BLaER1 (cell line): ENCODE data around the gene ZFYVE1.

Source experiments
- H3K27ac ChIP-seq: shearing (Covaris generic); formaldehyde crosslinking; 2 replicates; pipeline ENCODE4 v1.8.1; 2022
- H3K27me3 ChIP-seq: shearing (Covaris generic); formaldehyde crosslinking; 2 replicates; pipeline ENCODE4 v1.8.1; 2022
- H3K36me3 ChIP-seq: shearing (Covaris generic); formaldehyde crosslinking; 2 replicates; pipeline ENCODE4 v1.8.1; 2022
- H3K4me1 ChIP-seq: shearing (Covaris generic); formaldehyde crosslinking; 2 replicates; pipeline ENCODE4 v1.8.1; 2022
- H3K4me2 ChIP-seq: shearing (Covaris generic); formaldehyde crosslinking; 2 replicates; pipeline ENCODE4 v1.8.1; 2022
- H3K4me3 ChIP-seq: shearing (Covaris generic); formaldehyde crosslinking; 2 replicates; pipeline ENCODE4 v1.8.1; 2022
- H3K9ac ChIP-seq: shearing (Covaris generic); formaldehyde crosslinking; 2 replicates; pipeline ENCODE4 v1.8.1; 2022
- H3K9me3 ChIP-seq: shearing (Covaris generic); formaldehyde crosslinking; 2 replicates; pipeline ENCODE4 v1.8.1; 2022
- H4K20me1 ChIP-seq: shearing (Covaris generic); formaldehyde crosslinking; 2 replicates; pipeline ENCODE4 v1.8.1; 2022
- Cebpa-rat ChIP-seq: shearing (Covaris generic); IDR thresholded peaks from 2 replicates; pipeline ENCODE4 v1.8.1; 2022

Gene ZFYVE1

DNA sequence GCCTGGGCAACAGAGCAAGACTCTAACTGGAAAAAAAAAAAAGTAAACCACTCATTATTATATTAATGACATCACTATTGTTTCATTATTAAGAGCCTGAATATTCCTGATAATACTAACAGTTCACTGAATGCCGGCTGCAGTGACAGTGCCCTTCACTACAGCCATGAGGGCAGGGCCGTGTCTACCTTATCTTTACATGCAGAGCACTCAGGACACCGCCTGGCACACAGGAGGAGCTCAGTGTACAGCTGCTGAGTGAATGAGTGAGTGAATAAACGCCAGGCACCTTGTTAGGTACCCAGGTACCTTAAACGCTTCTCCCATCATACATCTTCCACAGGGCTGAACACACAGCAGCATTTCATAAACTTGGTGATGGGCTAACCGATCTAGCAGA is 23.2 kb downstream of the ZFYVE1 start:
- no peaks in the 10 kb centered on the region for H3K27me3 ChIP-seq
- peaks cover 85% of the 10 kb centered on the region for H3K36me3 ChIP-seq
- no peak overlapping the region for H3K4me3 ChIP-seq
- no peak overlapping the region for H3K4me2 ChIP-seq
- H4K20me1 ChIP-seq, result peaks cover 100% of the 10 kb centered on the region
- no peak overlapping the region for H3K27ac ChIP-seq
- H3K9ac ChIP-seq, result no peak overlapping the region
- H3K9me3 ChIP-seq, result peaks cover under 1% of the 10 kb centered on the region; the same call in 1 of the 2 replicates
- no peaks in the 10 kb centered on the region for H3K4me1 ChIP-seq
- no peak for TF ChIP-seq Cebpa-rat

DNA sequence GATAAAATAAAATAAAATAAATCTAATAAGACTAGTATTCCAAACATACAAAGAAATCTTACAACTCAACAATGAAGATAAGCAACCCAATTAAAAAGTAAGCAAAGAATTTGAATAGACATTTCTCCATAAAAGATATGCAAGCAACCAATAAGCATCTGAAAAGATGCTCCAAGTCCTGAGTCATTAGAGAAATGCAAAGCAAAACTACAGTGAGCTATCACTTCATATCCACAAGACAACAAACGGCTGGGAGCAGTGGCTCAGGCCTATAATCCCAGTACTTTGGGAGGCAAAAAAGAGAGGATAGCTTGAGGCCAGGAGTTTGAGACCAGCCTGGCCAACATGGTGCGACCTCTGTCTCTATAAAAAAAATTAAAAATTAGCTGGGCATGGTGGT is 26.8 kb downstream of the ZFYVE1 start:
- H3K27ac ChIP-seq, result no peak overlapping the region
- no peak overlapping the region for H3K9ac ChIP-seq
- no peaks in the 10 kb centered on the region for H3K9me3 ChIP-seq
- H3K27me3 ChIP-seq, result no peaks in the 10 kb centered on the region
- no peaks in the 10 kb centered on the region for H3K4me1 ChIP-seq
- no peak overlapping the region for H3K4me3 ChIP-seq
- no peak for TF ChIP-seq Cebpa-rat
- H3K36me3 ChIP-seq, result peaks cover 86% of the 10 kb centered on the region
- peaks cover 91% of the 10 kb centered on the region for H4K20me1 ChIP-seq
- H3K4me2 ChIP-seq, result no peak overlapping the region

DNA sequence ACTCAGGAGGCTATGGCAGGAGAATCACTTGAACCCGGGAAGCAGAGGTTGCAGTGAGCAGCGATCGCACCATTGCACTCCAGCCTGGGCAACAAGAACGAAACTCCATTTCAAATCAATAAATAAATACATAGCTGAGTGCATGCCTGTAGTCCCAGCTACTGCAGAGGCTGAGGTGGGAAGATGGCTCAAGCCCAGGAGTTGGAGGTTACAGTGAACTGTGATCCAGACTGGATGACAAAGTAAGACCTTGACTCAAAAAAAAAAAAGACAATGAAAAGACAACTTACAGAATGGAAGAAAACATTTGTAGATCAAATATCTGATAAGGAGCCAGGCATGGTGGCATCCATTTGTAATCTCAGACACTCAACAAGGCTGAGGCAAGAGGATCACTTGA is 27.6 kb downstream of the ZFYVE1 start:
- TF ChIP-seq Cebpa-rat, result no peak
- no peak overlapping the region for H3K4me2 ChIP-seq
- H3K27me3 ChIP-seq, result no peaks in the 10 kb centered on the region
- H4K20me1 ChIP-seq, result peaks cover 84% of the 10 kb centered on the region
- H3K36me3 ChIP-seq, result peaks cover 85% of the 10 kb centered on the region
- no peak overlapping the region for H3K9ac ChIP-seq
- H3K9me3 ChIP-seq, result no peaks in the 10 kb centered on the region
- no peak overlapping the region for H3K4me3 ChIP-seq
- H3K4me1 ChIP-seq, result no peaks in the 10 kb centered on the region
- H3K27ac ChIP-seq, result no peak overlapping the region

DNA sequence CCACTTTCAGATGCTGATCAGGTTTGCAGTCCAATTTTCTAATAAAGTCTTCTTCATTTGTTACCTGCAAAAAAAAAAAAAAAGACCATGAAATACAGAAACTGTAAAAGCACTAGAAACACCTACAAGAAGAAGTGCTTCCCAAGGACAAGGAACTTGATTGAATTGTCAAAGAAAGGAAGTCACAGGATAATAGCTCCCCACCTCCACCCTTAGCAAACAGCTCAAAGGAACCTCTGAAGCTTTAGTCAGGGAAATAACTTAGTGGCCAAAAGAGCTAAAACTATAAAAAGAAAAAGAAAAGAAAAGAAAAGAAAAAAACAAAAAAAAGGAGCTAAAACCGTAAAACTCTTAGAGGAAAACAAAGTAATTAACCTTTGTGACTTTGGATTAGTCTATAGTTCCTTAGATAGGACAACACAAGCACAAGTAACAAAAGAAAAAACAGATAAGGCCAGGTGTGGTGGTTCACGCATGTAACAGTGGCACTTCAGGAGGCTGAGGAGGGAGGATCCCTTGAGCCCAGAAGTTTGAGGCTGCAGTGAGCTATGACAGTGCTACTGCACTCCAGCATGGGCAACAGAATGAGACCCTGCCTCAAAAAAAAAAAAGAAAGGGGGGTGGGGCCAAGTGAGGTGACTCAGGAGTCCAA is 28.5 kb downstream of the ZFYVE1 start:
- Histone ChIP-seq H3K27me3 (no peaks in the 10 kb centered on the region), H3K36me3 (peaks cover 85% of the 10 kb centered on the region), H3K4me3 (no peak overlapping the region), H3K27ac (no peak overlapping the region), H3K4me1 (no peaks in the 10 kb centered on the region), H3K9ac (no peak overlapping the region), H4K20me1 (peaks cover 74% of the 10 kb centered on the region), H3K4me2 (no peak overlapping the region), H3K9me3 (no peaks in the 10 kb centered on the region)
- TF ChIP-seq Cebpa-rat, result no peak

DNA sequence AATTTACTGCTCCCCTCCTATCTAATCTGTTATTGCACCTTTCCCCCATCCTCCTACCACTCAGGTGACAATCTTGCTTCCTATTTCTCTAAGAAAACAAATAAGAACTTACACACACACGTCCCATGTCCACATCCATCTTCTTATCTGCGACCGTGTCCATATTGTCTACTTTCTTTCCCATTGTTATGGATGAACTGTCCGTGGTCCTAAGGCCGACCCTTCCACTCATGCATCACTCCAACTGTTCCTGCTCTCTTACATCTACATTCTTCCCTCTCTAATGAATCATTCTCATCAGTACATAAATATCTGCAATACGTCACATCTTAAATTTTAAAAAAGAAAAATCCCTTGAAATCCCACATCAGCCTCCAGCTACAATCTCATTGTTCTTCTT is 30.0 kb downstream of the ZFYVE1 start:
- no peaks in the 10 kb centered on the region for H3K4me1 ChIP-seq
- H3K4me2 ChIP-seq, result no peak overlapping the region
- H3K27ac ChIP-seq, result no peak overlapping the region
- no peak overlapping the region for H3K9ac ChIP-seq
- peaks cover 60% of the 10 kb centered on the region for H4K20me1 ChIP-seq
- no peaks in the 10 kb centered on the region for H3K27me3 ChIP-seq
- H3K36me3 ChIP-seq, result peaks cover 92% of the 10 kb centered on the region
- no peak for TF ChIP-seq Cebpa-rat
- no peaks in the 10 kb centered on the region for H3K9me3 ChIP-seq
- no peak overlapping the region for H3K4me3 ChIP-seq

DNA sequence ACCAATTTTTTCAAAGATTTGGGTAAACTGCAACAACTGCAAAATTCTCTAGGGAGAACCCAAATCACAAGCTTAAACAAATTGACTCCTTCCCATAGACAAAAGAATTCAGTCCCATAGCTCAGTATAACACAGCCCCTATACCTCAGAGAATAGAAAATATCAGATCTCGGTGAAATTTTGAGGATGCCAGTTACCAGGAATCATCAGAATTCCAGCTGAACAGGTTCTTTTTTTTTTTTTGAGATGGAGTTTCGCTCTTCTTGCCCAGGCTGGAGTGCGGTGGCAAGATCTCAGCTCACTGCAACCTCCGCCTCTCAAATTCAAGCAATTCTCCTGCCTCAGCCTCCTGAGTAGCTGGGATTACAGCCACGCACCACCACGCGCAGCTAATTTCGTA is 36.7 kb downstream of the ZFYVE1 start:
- no peaks in the 10 kb centered on the region for H3K9me3 ChIP-seq
- no peaks in the 10 kb centered on the region for H3K4me1 ChIP-seq

DNA sequence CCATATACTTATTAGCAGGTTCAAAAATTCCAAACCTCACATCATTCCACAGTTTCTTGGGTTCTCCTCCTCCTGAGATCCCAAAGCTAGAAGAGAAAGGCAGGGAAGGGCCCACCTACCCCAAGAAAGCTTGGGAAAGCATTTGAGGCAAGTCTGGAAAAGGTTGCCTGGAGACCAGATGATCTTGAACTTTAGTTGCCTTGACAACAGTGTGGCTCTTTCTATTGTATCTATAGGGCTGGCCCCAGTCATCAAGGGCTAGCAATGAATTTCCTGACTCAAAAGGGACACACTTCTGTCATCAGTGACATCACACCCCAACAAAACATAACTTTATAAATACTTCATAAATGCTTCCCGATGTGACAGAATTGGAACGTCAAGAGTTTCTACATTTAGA is 40.0 kb downstream of the ZFYVE1 start:
- Histone ChIP-seq H3K36me3 (peaks cover 82% of the 10 kb centered on the region), H3K27me3 (no peaks in the 10 kb centered on the region), H3K4me2 (no peak overlapping the region), H3K4me3 (no peak overlapping the region), H3K9ac (no peak overlapping the region), H3K4me1 (no peaks in the 10 kb centered on the region), H4K20me1 (peaks cover 7% of the 10 kb centered on the region; the same call in 1 of the 2 replicates), H3K27ac (no peak overlapping the region), H3K9me3 (no peaks in the 10 kb centered on the region)
- TF ChIP-seq Cebpa-rat, result no peak

More for the DNA sequence above, 36.7 kb downstream of the ZFYVE1 start:
- no peak overlapping the region for H3K27ac ChIP-seq
- peaks cover 7% of the 10 kb centered on the region for H4K20me1 ChIP-seq
- no peak overlapping the region for H3K4me3 ChIP-seq
- no peak overlapping the region for H3K4me2 ChIP-seq
- TF ChIP-seq Cebpa-rat, result no peak
- H3K36me3 ChIP-seq, result peaks cover 87% of the 10 kb centered on the region
- no peaks in the 10 kb centered on the region for H3K27me3 ChIP-seq
- H3K9ac ChIP-seq, result no peak overlapping the region

DNA sequence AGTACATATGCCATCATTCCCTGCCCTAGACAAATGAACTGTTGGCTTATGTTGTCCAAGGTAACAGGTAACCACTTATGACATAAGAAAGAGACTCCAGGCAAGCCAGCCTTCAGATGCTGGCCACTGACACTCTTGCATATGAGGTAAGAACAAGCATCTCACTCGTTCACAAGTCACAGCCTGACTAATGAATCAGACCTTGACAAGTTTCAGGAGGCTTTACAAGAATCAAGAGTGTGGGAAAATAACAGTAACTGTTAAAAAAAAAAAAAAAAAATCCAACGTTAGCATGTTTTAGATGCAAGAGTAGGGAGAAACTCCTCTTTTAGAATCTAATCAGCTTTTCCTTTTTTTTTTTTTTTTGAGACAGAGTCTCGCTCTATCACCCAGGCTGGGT is 40.7 kb downstream of the ZFYVE1 start:
- Histone ChIP-seq H3K4me3 (no peak overlapping the region), H3K4me1 (no peaks in the 10 kb centered on the region), H3K4me2 (no peak overlapping the region), H3K9ac (no peak overlapping the region), H3K36me3 (peaks cover 82% of the 10 kb centered on the region), H3K27me3 (no peaks in the 10 kb centered on the region), H3K9me3 (no peaks in the 10 kb centered on the region), H3K27ac (no peak overlapping the region), H4K20me1 (peaks cover 14% of the 10 kb centered on the region; the same call in 1 of the 2 replicates)
- TF ChIP-seq Cebpa-rat, result no peak

DNA sequence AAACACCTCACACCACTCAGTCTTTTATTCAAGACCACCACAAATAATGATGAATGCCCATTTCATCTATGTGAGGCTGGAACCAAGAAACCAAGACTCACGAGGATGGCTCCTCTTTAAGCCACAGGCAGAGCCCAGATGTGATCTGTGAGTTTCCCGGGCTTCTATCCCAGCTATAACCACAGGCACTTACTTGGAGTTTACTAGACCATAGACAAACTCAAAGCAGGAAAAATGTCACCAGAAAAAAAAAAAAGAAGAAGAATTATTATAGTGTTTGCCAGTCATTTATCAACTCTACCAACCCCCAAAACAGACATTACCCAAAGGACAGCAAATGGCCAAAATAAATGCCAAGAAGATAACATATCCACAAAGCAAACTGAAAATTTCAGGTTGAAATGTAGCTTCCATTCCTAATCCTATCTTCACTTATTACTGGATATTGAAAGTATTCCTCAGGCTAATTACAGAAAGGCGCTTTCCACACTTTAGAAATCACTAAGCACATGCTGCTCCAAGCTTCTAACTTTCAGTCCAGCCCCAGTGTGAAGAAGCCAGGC is 44.7 kb downstream of the ZFYVE1 start:
- no peaks in the 10 kb centered on the region for H3K27me3 ChIP-seq
- no peaks in the 10 kb centered on the region for H3K9me3 ChIP-seq
- no peak overlapping the region for H3K4me2 ChIP-seq
- no peak overlapping the region for H3K27ac ChIP-seq
- H3K4me3 ChIP-seq, result no peak overlapping the region
- TF ChIP-seq Cebpa-rat, result no peak
- peaks cover 93% of the 10 kb centered on the region for H3K36me3 ChIP-seq
- peaks cover 16% of the 10 kb centered on the region; the same call in 1 of the 2 replicates for H4K20me1 ChIP-seq
- no peaks in the 10 kb centered on the region for H3K4me1 ChIP-seq
- no peak overlapping the region for H3K9ac ChIP-seq

DNA sequence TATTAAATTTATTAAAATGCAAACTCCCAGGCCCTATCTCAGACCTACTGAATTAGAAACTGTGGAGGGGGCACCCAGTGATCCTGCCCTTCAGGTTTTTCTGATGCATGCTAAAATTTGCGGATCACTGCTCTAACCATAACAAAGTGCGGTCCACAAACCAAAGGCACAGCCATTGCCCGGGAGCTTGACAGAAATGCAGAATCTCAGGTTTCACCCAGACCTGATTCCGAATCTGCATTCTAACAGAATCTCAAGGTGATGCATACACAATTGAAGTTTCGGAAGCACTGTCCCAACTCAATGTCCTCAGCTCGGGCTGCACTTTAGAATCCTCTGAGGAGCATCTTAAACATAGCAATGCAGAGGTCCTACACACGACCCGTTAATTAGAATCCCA is 46.0 kb downstream of the ZFYVE1 start:
- Histone ChIP-seq H3K9ac (no peak overlapping the region), H3K4me3 (no peak overlapping the region), H3K36me3 (peaks cover 93% of the 10 kb centered on the region), H3K27ac (no peak overlapping the region), H4K20me1 (peaks cover 9% of the 10 kb centered on the region; the same call in 1 of the 2 replicates), H3K4me2 (no peak overlapping the region), H3K27me3 (no peaks in the 10 kb centered on the region), H3K4me1 (no peaks in the 10 kb centered on the region), H3K9me3 (no peaks in the 10 kb centered on the region)
- TF ChIP-seq Cebpa-rat, result no peak

DNA sequence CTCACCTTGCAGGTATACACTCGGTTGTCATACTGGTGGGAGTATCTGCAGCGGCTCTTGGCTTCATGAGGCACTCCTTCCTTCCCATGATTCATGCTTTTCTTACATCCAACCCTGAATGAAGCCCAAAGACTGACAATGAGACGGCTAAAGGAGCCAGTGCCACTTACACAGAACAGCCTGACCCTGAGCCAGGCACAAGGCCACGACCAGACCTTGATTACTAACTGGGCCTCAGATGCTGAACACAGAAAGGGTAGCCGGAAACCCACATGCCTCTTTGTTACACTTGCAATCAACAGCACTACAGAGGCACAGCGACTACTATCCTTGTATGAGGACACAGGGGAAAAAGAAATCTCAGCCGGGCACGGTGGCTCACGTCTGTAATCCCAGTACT is 48.0 kb downstream of the ZFYVE1 start:
- Histone ChIP-seq H3K9ac (no peak overlapping the region), H3K27ac (no peak overlapping the region), H3K9me3 (no peaks in the 10 kb centered on the region), H4K20me1 (0 out of 2 replicates have a peak, but pooled peaks cover 9% of the 10 kb centered on the region), H3K36me3 (peaks cover 93% of the 10 kb centered on the region), H3K27me3 (no peaks in the 10 kb centered on the region), H3K4me2 (no peak overlapping the region), H3K4me1 (no peaks in the 10 kb centered on the region), H3K4me3 (no peak overlapping the region)
- no peak for TF ChIP-seq Cebpa-rat
